K562 (cell line): ENCODE measurements around the gene TFCP2L1. TPM values are rescaled to one million over a fixed set of nuclear protein-coding genes. Genes with fewer than 3 reads are reported as not detected.

Source experiments
- ATAC-seq: fragments of 200-7000 bp; cut with Tn5 transposase; 3 replicates; pipeline ENCODE4 v1.9.1; 2020; ENCODE audit warnings: moderate library complexity
- BruUV-seq: library from RNA; stranded (reverse); fragments of 400-500 nt; replicated peaks from 2 replicates; lab custom pipeline; 2021; lab: Mats Ljungman, UMichigan
- CTCF ChIA-PET: fragments of 300-600 bp; formaldehyde crosslinking; extraction: SDS; loops from one replicate; lab custom pipeline; 2021; ENCODE audit warnings: low intra/inter-chr PET ratio; lab: Yijun Ruan, JAX
- POLR2A ChIA-PET: fragments of 300-600, 350-650 bp; sonication (Branson Sonifier 250); formaldehyde crosslinking; extraction: SDS; loops from one replicate; lab custom pipeline; 2021; ENCODE audit warnings: antibody characterized with exemption, inconsistent platforms; lab: Yijun Ruan, JAX
- DNase-seq, 4 experiments: peaks; one replicate each; pipeline versions ENCODE4 v3.0.0 to v3.0.0-alpha.2; 2011 to 2018; ENCODE audit warnings: low spot score in 3 of 4, mixed read lengths in 3 of 4; ENCODE audit errors: extremely low read depth in 1 of 4
- FAIRE-seq: peaks from 2 replicates; lab custom pipeline; 2011; peaks lifted over from hg19 to GRCh38; lab: Jason Lieb, UNC
- H2AFZ ChIP-seq: 2 replicates; pipeline ENCODE4 v1.6.0; 2011; ENCODE audit warnings: low read depth, low read length, control low read depth, inconsistent platforms
- H3K27ac ChIP-seq: fragments of 200-600 bp; 3 replicates; pipeline ENCODE4 v1.8.0; 2011; ENCODE audit warnings: low read depth, mild to moderate bottlenecking, control low read depth, inconsistent platforms, low read length, moderate library complexity, mixed read lengths; ENCODE audit errors: extremely low read depth
- H3K27me3 ChIP-seq, 2 experiments: fragments of 300-600 bp in 1 of 2; 2 replicates in 1 of 2; 3 replicates in 1 of 2; pipeline versions ENCODE4 v1.6.0 to v1.8.0; 2011; ENCODE audit warnings: inconsistent platforms in 2 of 2, low read length in 2 of 2, mild to moderate bottlenecking in 1 of 2, mixed read lengths in 1 of 2, moderate library complexity in 1 of 2; ENCODE audit not compliant: control insufficient read depth in 2 of 2, insufficient read depth in 2 of 2
- H3K36me3 ChIP-seq: fragments of 300-600 bp; 3 replicates; pipeline ENCODE4 v1.8.0; 2011; ENCODE audit warnings: mild to moderate bottlenecking, low read length, inconsistent platforms; ENCODE audit not compliant: control insufficient read depth, insufficient read depth
- H3K4me1 ChIP-seq, 2 experiments: fragments of 200-600 bp in 1 of 2; replicated peaks in 1 of 2; 2 replicates in 1 of 2; 3 replicates in 1 of 2; pipeline versions ENCODE4 v1.5.1 to v1.8.0; 2011; ENCODE audit warnings: inconsistent platforms in 2 of 2, low read length in 2 of 2, mild to moderate bottlenecking in 1 of 2, mixed read lengths in 1 of 2, moderate library complexity in 1 of 2; ENCODE audit not compliant: control insufficient read depth in 2 of 2, insufficient read depth in 2 of 2
- H3K4me2 ChIP-seq: 2 replicates; pipeline ENCODE4 v1.6.1; 2011; ENCODE audit warnings: low read length, control low read depth, inconsistent platforms, mixed read lengths; ENCODE audit not compliant: insufficient read depth
- H3K4me3 ChIP-seq: fragments of 200-600 bp; sonication (generic), shearing (Covaris generic); 2 replicates; pipeline ENCODE4 v1.5.1; 2016; ENCODE audit warnings: control low read depth, inconsistent platforms
- H3K79me2 ChIP-seq: fragments of 200-600 bp; 3 replicates; pipeline ENCODE4 v1.8.0; 2011; ENCODE audit warnings: low read length, inconsistent platforms; ENCODE audit not compliant: control insufficient read depth, insufficient read depth
- H3K9ac ChIP-seq, 2 experiments: 2 replicates each; pipeline versions ENCODE4 v1.6.0 to v1.6.1; 2011; ENCODE audit warnings: low read depth in 2 of 2, low read length in 2 of 2, control low read depth in 1 of 2, inconsistent platforms in 1 of 2, mild to moderate bottlenecking in 1 of 2, mixed read lengths in 1 of 2; ENCODE audit not compliant: insufficient read depth in 1 of 2
- H3K9me1 ChIP-seq: one replicate; pipeline ENCODE4 v1.6.0; 2011; ENCODE audit warnings: inconsistent platforms, mild to moderate bottlenecking, low read length, moderate library complexity; ENCODE audit not compliant: control insufficient read depth, insufficient read depth
- H3K9me3 ChIP-seq: replicated peaks from 2 replicates; pipeline ENCODE4 v1.5.1; 2011; ENCODE audit warnings: low read depth, low read length, inconsistent platforms; ENCODE audit not compliant: control insufficient read depth, insufficient read depth
- H4K20me1 ChIP-seq: replicated peaks from 2 replicates; pipeline ENCODE4 v1.6.1; 2011; ENCODE audit warnings: low read length, inconsistent platforms, mixed read lengths; ENCODE audit not compliant: control insufficient read depth, insufficient read depth
- DACH1 ChIP-seq: fragments of 450-650 bp; IDR thresholded peaks from 2 replicates; pipeline ENCODE4 v1.6.1; 2018; ENCODE audit not compliant: partially characterized antibody
- ESRRB ChIP-seq: fragments of 250-450 bp; sonication (Bioruptor Pico); IDR thresholded peaks from 2 replicates; pipeline ENCODE4 v1.5.0; 2020; ENCODE audit warnings: mild to moderate bottlenecking, moderate library complexity, borderline replicate concordance
- HOXB6 ChIP-seq: fragments of 250-450 bp; sonication (Bioruptor Pico); IDR thresholded peaks from 2 replicates; pipeline ENCODE4 v1.5.1; 2022; ENCODE audit warnings: mild to moderate bottlenecking, borderline replicate concordance
- NFRKB ChIP-seq: fragments of 450-650 bp; IDR thresholded peaks from 2 replicates; pipeline ENCODE4 v1.6.1; 2016; ENCODE audit warnings: low read depth
- NFYB ChIP-seq: IDR thresholded peaks from 2 replicates; pipeline ENCODE4 v1.6.1; 2011; ENCODE audit warnings: mild to moderate bottlenecking, moderate library complexity; ENCODE audit not compliant: insufficient read length; ENCODE audit errors: extremely low read depth
- SPI1 ChIP-seq: IDR thresholded peaks from 2 replicates; pipeline ENCODE4 v1.6.1; 2011; ENCODE audit warnings: low read depth, low read length, control low read depth, borderline replicate concordance
- ZNF24 ChIP-seq: fragments of 450-650 bp; IDR thresholded peaks from 2 replicates; pipeline ENCODE4 v1.6.1; 2016
- ZNF280A ChIP-seq: fragments of 450-650 bp; IDR thresholded peaks from 2 replicates; pipeline ENCODE4 v1.6.1; 2018; ENCODE audit warnings: mild to moderate bottlenecking, low read depth; ENCODE audit not compliant: partially characterized antibody
- ZNF57 ChIP-seq: fragments of 450-650 bp; formaldehyde crosslinking; IDR thresholded peaks from 2 replicates; pipeline ENCODE4 v1.4.0; 2020; ENCODE audit warnings: mild to moderate bottlenecking, moderate library complexity
- ZNF589 ChIP-seq: fragments of 200-800 bp; sonication (Bioruptor generic); IDR thresholded peaks from 2 replicates; pipeline ENCODE4 v1.6.1; 2016; ENCODE audit warnings: low read depth, missing genetic modification characterization, missing compliant biosample characterization
- WGBS: fragments of 100-300 bp; shearing (Covaris generic); methylation state at CpG from one replicate; pipeline ENCODE4 v1.1.6; 2016; ENCODE audit warnings: low coverage, mixed read lengths; ENCODE audit not compliant: insufficient coverage; ENCODE audit errors: missing lambda C conversion rate; 5-methylcytosine and 5-hydroxymethylcytosine counted together
- in situ Hi-C: fragments of 300-500 bp; cut with MboI; formaldehyde crosslinking; loops from 4 replicates; pipeline ENCODE4 v1.15.0; 2018; ENCODE audit warnings: inconsistent platforms, mixed read lengths
- intact Hi-C: fragments of 100-400 bp; cut with micrococcal nuclease; formaldehyde crosslinking; loops from 2 replicates; pipeline ENCODE4 v1.14.2; 2022
- polyA plus RNA-seq, 8 experiments: library from polyadenylated mRNA; depleted of rRNA in 4 of 8; stranded (reverse) in 5 of 8; unstranded in 3 of 8; fragments of >200 nt; fragmentation: Nextera tagmentation in 2 of 8; fragmentation: Illumina TruSeq in 1 of 8; extraction: Ambion mirVana in 2 of 8; extraction: Trizol in 1 of 8; gene quantifications; 2 replicates each; pipeline versions ENCODE4 v1.2.1 to v1.2.3, GENCODE V29; 2011 to 2014; ENCODE audit warnings: inconsistent platforms in 1 of 8, missing spikeins in 1 of 8
- total RNA-seq, 7 experiments: library from RNA; depleted of rRNA in 6 of 7; stranded (reverse); fragments of >200 nt in 6 of 7; fragmentation: Illumina TruSeq in 2 of 7; extraction: Trizol in 2 of 7; gene quantifications; 2 replicates each; pipeline versions ENCODE4 v1.2.1 to v1.2.3, GENCODE V29; 2011 to 2021; ENCODE audit warnings: low replicate concordance in 1 of 7

Gene TFCP2L1
- total and polyA plus RNA-seq, 9 of the 15 experiments (the other 6 are each of a cell fraction or from before 2014, with no cell fraction given), result 0.08 to 1.00 (median 0.42) TPM

GRCh38 chr2:121234791-121235190 lies 50.2 kb downstream of the TFCP2L1 start:
- no TSS peak for BruUV-seq
- Histone ChIP-seq H2AFZ (no peak overlapping the region), H3K4me2 (no peak overlapping the region), H3K9me1 (no peaks in the 10 kb centered on the region), H3K4me3 (no peak overlapping the region), H3K27me3 (peaks cover 32 to 84% of the 10 kb centered on the region in 2 experiments; a peak in 4 of 5 replicates), H3K36me3 (no peaks in the 10 kb centered on the region), H3K4me1 (no peaks in the 10 kb centered on the region), H3K27ac (no peak overlapping the region), H3K9ac (no peak overlapping the region; a peak in 1 of 4 replicates), H3K9me3 (no peaks in the 10 kb centered on the region), H4K20me1 (peaks cover 7% of the 10 kb centered on the region; the same call in 1 of the 2 replicates), H3K79me2 (no peaks in the 10 kb centered on the region)
- intact Hi-C loops (no loop called here), in situ Hi-C loops (no loop called here)
- DNase-seq (no peak), FAIRE-seq (no peak), ATAC-seq (no peak)
- TF ChIP-seq HOXB6 (CRISPR knock-in tag), result no peak
- no peak for TF ChIP-seq ESRRB (CRISPR knock-in tag)
- TF ChIP-seq NFRKB, result no peak
- no peak for TF ChIP-seq SPI1
- TF ChIP-seq ZNF24, result no peak
- no peak for TF ChIP-seq ZNF589 (CRISPR knock-in tag)
- TF ChIP-seq ZNF57 (CRISPR knock-in tag), result no peak
- no peak for TF ChIP-seq ZNF280A
- TF ChIP-seq NFYB, result no peak
- no peak for TF ChIP-seq DACH1
- ChIA-PET CTCF (no interaction called here), POLR2A (interaction anchor here (0.6 kb wide), 2 partner anchors 18 to 32 kb away, joined by 4 read pairs; no protein-coding TSS in a partner anchor)
- 9% methylated on average over 9 of the region's 9 CpGs for WGBS
